ENCODE data around the gene IL31. TPM values are rescaled to one million over a fixed set of nuclear protein-coding genes. Genes with fewer than 3 reads are reported as not detected.
"Not testable (repeated sequence)": the region's sequence is repeated elsewhere in the genome, so short reads cannot be mapped to it uniquely, and the experiment has no call there.

IL31 gene
- not detected for total RNA-seq

GRCh38 chr12:122174155-122174845, at the start of gene IL31:
Gene IL31 (minus strand): TSS chr12:122174221. CDS start chr12:122174172, 49 bp downstream.
- FAIRE-seq, result no peak

GRCh38 chr12:122216445-122216844, 42.4 kb upstream of the IL31 start:
- FAIRE-seq (no peak), DNase-seq (ENCODE audit: low spot score in 2 of 2) (no peak)

More at GRCh38 chr12:122174155-122174845, at the start of gene IL31:
- DNase-seq (ENCODE audit: low spot score in 2 of 2), result no peak

GRCh38 chr12:122215771-122216170, 41.8 kb upstream of the IL31 start:
- no peak for DNase-seq (ENCODE audit: low spot score in 2 of 2)

GRCh38 chr12:122208073-122208820, 34.2 kb upstream of the IL31 start:
- FAIRE-seq (no peak), DNase-seq (ENCODE audit: low spot score in 2 of 2) (no peak)

More at GRCh38 chr12:122215771-122216170, 41.8 kb upstream of the IL31 start:
- FAIRE-seq, result no peak

- DNase-seq (ENCODE audit: low spot score in 2 of 2), result no peak
- no peak for FAIRE-seq
Observed at GRCh38 chr12:122207391-122207790, 33.4 kb upstream of the IL31 start.

GRCh38 chr12:122206976-122207375, 33.0 kb upstream of the IL31 start:
- FAIRE-seq, result no peak

GRCh38 chr12:122206111-122206881, 32.3 kb upstream of the IL31 start:
- DNase-seq (ENCODE audit: low spot score in 2 of 2), result peak in 1 of 2 donors; percentile 14
- FAIRE-seq, result no peak

More at GRCh38 chr12:122206976-122207375, 33.0 kb upstream of the IL31 start:
- no peak for DNase-seq (ENCODE audit: low spot score in 2 of 2)

- DNase-seq (ENCODE audit: low spot score in 2 of 2) (no peak), FAIRE-seq (no peak)
Observed at GRCh38 chr12:122205053-122205925, 31.3 kb upstream of the IL31 start.

- no peak for FAIRE-seq
- no peak for DNase-seq (ENCODE audit: low spot score in 2 of 2)
Observed at GRCh38 chr12:122204167-122205052, 30.4 kb upstream of the IL31 start.

GRCh38 chr12:122203301-122204166, 29.5 kb upstream of the IL31 start, which contains the start of gene B3GNT4:
Gene B3GNT4 (plus strand): TSS chr12:122203709. CDS start chr12:122204619, 910 bp downstream.
- peak; percentile 49 to 62 for DNase-seq (ENCODE audit: low spot score in 2 of 2)
- FAIRE-seq, result no peak

GRCh38 chr12:122202811-122203210, 28.8 kb upstream of the IL31 start:
- not testable (repeated sequence) for DNase-seq (ENCODE audit: low spot score in 2 of 2); FAIRE-seq

- FAIRE-seq (no peak), DNase-seq (ENCODE audit: low spot score in 2 of 2) (no peak)
Observed at GRCh38 chr12:122202017-122202416, 28.0 kb upstream of the IL31 start.

- no peak for DNase-seq (ENCODE audit: low spot score in 2 of 2)
- no peak for FAIRE-seq
Observed at GRCh38 chr12:122201381-122201780, 27.4 kb upstream of the IL31 start.

GRCh38 chr12:122200541-122201175, 26.6 kb upstream of the IL31 start:
- FAIRE-seq, result no peak
- no peak for DNase-seq (ENCODE audit: low spot score in 2 of 2)

- FAIRE-seq (no peak), DNase-seq (ENCODE audit: low spot score in 2 of 2) (no peak)
Observed at GRCh38 chr12:122199484-122200355, 25.7 kb upstream of the IL31 start.

- no peak for DNase-seq (ENCODE audit: low spot score in 2 of 2)
- no peak for FAIRE-seq
Observed at GRCh38 chr12:122197612-122197966, 23.6 kb upstream of the IL31 start.

GRCh38 chr12:122195405-122195804, 21.4 kb upstream of the IL31 start:
- FAIRE-seq (no peak), DNase-seq (ENCODE audit: low spot score in 2 of 2) (no peak)
